Neural crest cell (in vitro differentiated cells): ENCODE data around the gene SHH. TPM values are rescaled to one million over a fixed set of nuclear protein-coding genes. Genes with fewer than 3 reads are reported as not detected.
"Not testable (repeated sequence)": the region's sequence is repeated elsewhere in the genome, so short reads cannot be mapped to it uniquely, and the experiment has no call there.

Experiments used
- DNase-seq: peaks from one replicate; pipeline ENCODE4 v3.0.0; 2021; ENCODE audit warnings: low read depth, mixed read lengths, low spot score
- H3K27ac Mint-ChIP-seq: one replicate; pipeline ENCODE4 v1.8.0; 2021; ENCODE audit warnings: mild to moderate bottlenecking, mixed read lengths; ENCODE audit not compliant: unreplicated experiment
- H3K27me3 Mint-ChIP-seq: 2 replicates; pipeline ENCODE4 v1.8.0; 2021; ENCODE audit warnings: low read depth, mild to moderate bottlenecking, mixed read lengths
- H3K36me3 Mint-ChIP-seq: 2 replicates; pipeline ENCODE4 v1.8.0; 2021; ENCODE audit warnings: low read depth, mild to moderate bottlenecking, mixed read lengths
- H3K4me1 Mint-ChIP-seq: 2 replicates; pipeline ENCODE4 v1.8.0; 2021; ENCODE audit warnings: mixed read lengths
- H3K4me3 Mint-ChIP-seq: one replicate; pipeline ENCODE4 v1.8.0; 2021; ENCODE audit warnings: mild to moderate bottlenecking, mixed read lengths
- H3K9me3 Mint-ChIP-seq: 2 replicates; pipeline ENCODE4 v1.8.0; 2021; ENCODE audit warnings: mixed read lengths
- total RNA-seq: library from RNA; stranded (reverse); gene quantifications from 2 replicates; pipeline ENCODE4 v1.2.1, GENCODE V29; 2021
- TF ChIP-seq, protein P1 (sequence below): fragments of 200-600 bp; sonication (generic); conservative IDR thresholded peaks from 2 replicates; pipeline ENCODE4 v1.5.0; 2021; ENCODE audit warnings: antibody characterized with exemption, mild to moderate bottlenecking

Gene SHH
- total RNA-seq, 1 donor from 2014 or later: not detected

- H3K27me3 Mint-ChIP-seq: peaks cover 20% of the 10 kb centered on the region
- no peak overlapping the region for H3K27ac Mint-ChIP-seq
- no peak overlapping the region for H3K4me3 Mint-ChIP-seq
- no peaks in the 10 kb centered on the region for H3K36me3 Mint-ChIP-seq
- DNase-seq: no peak
- no peaks in the 10 kb centered on the region for H3K4me1 Mint-ChIP-seq
- TF ChIP-seq, protein P1, sequence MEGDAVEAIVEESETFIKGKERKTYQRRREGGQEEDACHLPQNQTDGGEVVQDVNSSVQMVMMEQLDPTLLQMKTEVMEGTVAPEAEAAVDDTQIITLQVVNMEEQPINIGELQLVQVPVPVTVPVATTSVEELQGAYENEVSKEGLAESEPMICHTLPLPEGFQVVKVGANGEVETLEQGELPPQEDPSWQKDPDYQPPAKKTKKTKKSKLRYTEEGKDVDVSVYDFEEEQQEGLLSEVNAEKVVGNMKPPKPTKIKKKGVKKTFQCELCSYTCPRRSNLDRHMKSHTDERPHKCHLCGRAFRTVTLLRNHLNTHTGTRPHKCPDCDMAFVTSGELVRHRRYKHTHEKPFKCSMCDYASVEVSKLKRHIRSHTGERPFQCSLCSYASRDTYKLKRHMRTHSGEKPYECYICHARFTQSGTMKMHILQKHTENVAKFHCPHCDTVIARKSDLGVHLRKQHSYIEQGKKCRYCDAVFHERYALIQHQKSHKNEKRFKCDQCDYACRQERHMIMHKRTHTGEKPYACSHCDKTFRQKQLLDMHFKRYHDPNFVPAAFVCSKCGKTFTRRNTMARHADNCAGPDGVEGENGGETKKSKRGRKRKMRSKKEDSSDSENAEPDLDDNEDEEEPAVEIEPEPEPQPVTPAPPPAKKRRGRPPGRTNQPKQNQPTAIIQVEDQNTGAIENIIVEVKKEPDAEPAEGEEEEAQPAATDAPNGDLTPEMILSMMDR: no peak
- no peaks in the 10 kb centered on the region for H3K9me3 Mint-ChIP-seq
Measured at GRCh38 chr7:155820788-155821187, 8.5 kb upstream of the SHH start.

GRCh38 chr7:155820246-155820645, 8.0 kb upstream of the SHH start:
- Mint-ChIP-seq H3K27me3 (peaks cover 25% of the 10 kb centered on the region), H3K36me3 (no peaks in the 10 kb centered on the region), H3K9me3 (no peaks in the 10 kb centered on the region), H3K27ac (no peak overlapping the region), H3K4me3 (no peak overlapping the region), H3K4me1 (no peaks in the 10 kb centered on the region)
- TF ChIP-seq, protein P1: no peak
- no peak for DNase-seq

DNA sequence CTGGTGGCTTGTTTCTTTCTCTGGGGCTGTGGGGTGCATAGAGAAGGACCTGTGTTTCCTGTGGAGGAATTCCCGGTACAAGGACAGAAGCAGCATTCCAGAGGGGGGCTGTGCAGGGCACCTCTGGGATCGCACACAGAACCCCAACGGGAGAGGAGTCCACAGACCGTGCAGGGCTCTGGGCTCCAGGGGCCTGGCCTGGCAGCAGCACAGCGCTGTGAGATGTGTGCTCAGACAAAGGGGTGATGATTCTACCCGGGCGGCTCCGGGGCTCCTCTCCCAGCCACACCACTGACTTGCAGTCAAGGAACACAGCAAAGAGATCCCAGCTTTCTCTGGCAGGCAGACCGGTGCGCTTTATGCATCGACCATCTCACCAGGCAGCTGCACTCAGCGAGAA, 6.9 kb upstream of the SHH start:
- DNase-seq: no peak
- Mint-ChIP-seq H3K9me3 (no peaks in the 10 kb centered on the region), H3K27ac (no peak overlapping the region), H3K36me3 (no peaks in the 10 kb centered on the region), H3K4me1 (no peaks in the 10 kb centered on the region), H3K27me3 (peaks cover 32% of the 10 kb centered on the region), H3K4me3 (no peak overlapping the region)
- TF ChIP-seq, protein P1: no peak

- DNase-seq: no peak
- Mint-ChIP-seq H3K9me3 (no peaks in the 10 kb centered on the region), H3K4me1 (no peaks in the 10 kb centered on the region), H3K36me3 (no peaks in the 10 kb centered on the region), H3K27me3 (peaks cover 36% of the 10 kb centered on the region), H3K4me3 (no peak overlapping the region), H3K27ac (no peak overlapping the region)
- TF ChIP-seq, protein P1: no peak
Measured at GRCh38 chr7:155818820-155819168, 6.5 kb upstream of the SHH start.

- no peaks in the 10 kb centered on the region for H3K4me1 Mint-ChIP-seq
- no peak overlapping the region for H3K27ac Mint-ChIP-seq
- H3K27me3 Mint-ChIP-seq: peaks cover 41% of the 10 kb centered on the region
- no peak for DNase-seq
- TF ChIP-seq, protein P1: no peak
- no peaks in the 10 kb centered on the region for H3K36me3 Mint-ChIP-seq
- H3K4me3 Mint-ChIP-seq: no peak overlapping the region
- no peaks in the 10 kb centered on the region for H3K9me3 Mint-ChIP-seq
Measured at GRCh38 chr7:155818154-155818819, 6.0 kb upstream of the SHH start.

GRCh38 chr7:155817515-155817914, 5.3 kb upstream of the SHH start:
- H3K9me3 Mint-ChIP-seq, H3K4me1 Mint-ChIP-seq, DNase-seq, H3K4me3 Mint-ChIP-seq, H3K27ac Mint-ChIP-seq, H3K36me3 Mint-ChIP-seq: not testable (repeated sequence)
- peaks cover 44% of the 10 kb centered on the region for H3K27me3 Mint-ChIP-seq
